Small intestine (tissue), 7 donors: Measurements from ENCODE around the gene PDZRN4. TPM values are rescaled to one million over a fixed set of nuclear protein-coding genes. Genes with fewer than 3 reads are reported as not detected.

Experiments used
- DNase-seq, 2 donors: peaks; one replicate each; pipeline versions ENCODE4 v3.0.0 to v3.0.0-alpha.2; 2013
- FAIRE-seq: peaks from 2 replicates; lab custom pipeline; 2012; peaks lifted over from hg19 to GRCh38; lab: Jason Lieb, UNC
- H3K27ac ChIP-seq, 3 donors: one replicate each; pipeline ENCODE4 v1.5.1; 2013; ENCODE audit warnings: low read length in 2 of 3, mild to moderate bottlenecking in 2 of 3, control low read depth in 1 of 3, inconsistent platforms in 1 of 3, low read depth in 1 of 3, moderate library complexity in 1 of 3
- H3K27me3 ChIP-seq, 3 donors: one replicate each; pipeline ENCODE4 v1.6.1; 2013; ENCODE audit warnings: low read length in 3 of 3, inconsistent platforms in 1 of 3; ENCODE audit not compliant: control insufficient read depth in 3 of 3, insufficient read depth in 3 of 3
- H3K36me3 ChIP-seq, 3 donors: one replicate each; pipeline ENCODE4 v1.6.1; 2013; ENCODE audit warnings: low read length in 3 of 3, inconsistent platforms in 1 of 3, low read depth in 1 of 3, mild to moderate bottlenecking in 1 of 3, moderate library complexity in 1 of 3; ENCODE audit not compliant: control insufficient read depth in 3 of 3, insufficient read depth in 2 of 3
- H3K4me1 ChIP-seq, 3 donors: one replicate each; pipeline ENCODE4 v1.6.1; 2013; ENCODE audit warnings: low read length in 2 of 3, inconsistent platforms in 1 of 3, low read depth in 1 of 3, mild to moderate bottlenecking in 1 of 3, moderate library complexity in 1 of 3; ENCODE audit not compliant: control insufficient read depth in 3 of 3, insufficient read depth in 2 of 3
- H3K4me3 ChIP-seq, 3 donors: one replicate each; pipeline ENCODE4 v1.5.1; 2013; ENCODE audit warnings: low read length in 3 of 3, control low read depth in 1 of 3, inconsistent platforms in 1 of 3, low read depth in 1 of 3, mild to moderate bottlenecking in 1 of 3, moderate library complexity in 1 of 3
- H3K9me3 ChIP-seq, 2 donors: one replicate each; pipeline ENCODE4 v1.6.1; 2013; ENCODE audit warnings: low read depth in 1 of 2, low read length in 1 of 2; ENCODE audit not compliant: control insufficient read depth in 2 of 2, insufficient read depth in 1 of 2
- WGBS, 3 donors: extraction: QIAGEN DNeasy Blood & Tissue Kit; methylation state at CpG; one replicate each; pipeline ENCODE4 v1.1.7; 2013; 5-methylcytosine and 5-hydroxymethylcytosine counted together
- polyA plus RNA-seq, 4 donors: library from polyadenylated mRNA; stranded (reverse) in 3 of 4; unstranded in 1 of 4; fragments of 200-250 nt in 3 of 4; fragments of 120-200 nt in 1 of 4; gene quantifications; one replicate each; pipeline versions ENCODE4 v1.2.1 to v1.2.3, GENCODE V29; 2013
- donor health status: healthy with polysubstance abuse.
- donor health status: control.
- donor health status: control.
- donor health status: Bipolar disorder and iron deficiency.
- donor health status: healthy.

The PDZRN4 gene
- polyA plus RNA-seq, 4 donors = 0.27 to 0.88 (median 0.27) TPM; not detected in 1

DNA sequence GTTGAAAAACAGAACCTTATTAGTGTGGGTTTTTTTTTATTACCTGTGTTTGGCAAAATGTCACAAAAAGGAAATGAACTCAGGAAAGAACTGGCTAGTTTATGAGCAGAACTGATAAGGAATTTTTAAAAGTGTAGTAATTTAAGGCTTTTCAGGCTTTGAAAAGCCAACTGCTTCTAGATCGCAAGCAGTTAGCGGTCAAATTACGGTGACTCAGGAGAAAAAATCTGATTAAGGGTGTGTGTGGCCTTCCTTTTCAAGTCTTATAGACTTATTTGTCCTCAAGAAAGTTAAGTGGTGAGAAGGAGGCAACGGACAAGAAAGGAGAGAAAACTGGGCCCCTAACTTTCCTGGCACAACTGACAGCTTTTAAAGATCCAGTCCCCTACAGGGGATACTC is 33.4 kb downstream of the PDZRN4 start:
- FAIRE-seq = no peak
- Histone ChIP-seq H3K4me1 (no peaks in the 10 kb centered on the region), H3K9me3 (no peaks in the 10 kb centered on the region), H3K27ac (no peak overlapping the region), H3K27me3 (no peaks in the 10 kb centered on the region), H3K4me3 (no peak overlapping the region), H3K36me3 (no peaks in the 10 kb centered on the region)
- 63 to 70% (median 65%) methylated on average over 4 of the region's 4 CpGs for WGBS, 3 donors
- DNase-seq = no peak

DNA sequence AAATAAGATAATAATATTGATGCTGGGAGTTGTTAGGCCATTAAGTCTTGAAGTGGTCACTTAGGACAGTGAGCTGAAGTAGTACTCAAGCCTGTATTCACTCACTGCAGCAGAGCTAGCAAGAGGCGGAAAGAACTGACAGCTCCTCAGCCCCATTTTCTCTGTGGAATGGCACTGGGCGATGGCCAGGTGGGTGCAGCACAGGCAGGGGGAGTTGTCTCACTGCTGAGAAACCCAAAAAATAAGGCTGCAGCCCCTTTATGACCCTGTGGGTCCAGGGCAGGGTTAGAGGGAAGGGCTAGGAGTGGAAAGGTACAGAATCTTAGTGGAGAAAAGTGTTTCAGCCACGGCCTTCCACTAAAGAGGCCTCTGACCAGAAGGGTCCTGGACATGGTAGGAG is 35.5 kb downstream of the PDZRN4 start:
- Histone ChIP-seq H3K4me1 (no peaks in the 10 kb centered on the region), H3K36me3 (no peaks in the 10 kb centered on the region), H3K27me3 (no peaks in the 10 kb centered on the region), H3K27ac (no peak overlapping the region), H3K9me3 (no peaks in the 10 kb centered on the region), H3K4me3 (no peak overlapping the region)
- no peak for DNase-seq
- FAIRE-seq = no peak
- 89 to 93% (median 90%) methylated on average over 3 of the region's 3 CpGs for WGBS, 3 donors

GRCh38 chr12:41224066-41224465 is 35.9 kb downstream of the PDZRN4 start:
- WGBS, 3 donors = 17 to 47% (median 20%) methylated on average over 1 of the region's 1 CpG
- FAIRE-seq = no peak
- H3K9me3 ChIP-seq = no peaks in the 10 kb centered on the region

GRCh38 chr12:41225179-41225578 is 37.1 kb downstream of the PDZRN4 start:
- WGBS, 3 donors = 75 to 78% (median 76%) methylated on average over 1 of the region's 1 CpG

More at GRCh38 chr12:41224066-41224465, 35.9 kb downstream of the PDZRN4 start:
- Histone ChIP-seq H3K4me1 (no peaks in the 10 kb centered on the region), H3K4me3 (no peak overlapping the region), H3K36me3 (no peaks in the 10 kb centered on the region), H3K27me3 (no peaks in the 10 kb centered on the region), H3K27ac (no peak overlapping the region)
- no peak for DNase-seq

DNA sequence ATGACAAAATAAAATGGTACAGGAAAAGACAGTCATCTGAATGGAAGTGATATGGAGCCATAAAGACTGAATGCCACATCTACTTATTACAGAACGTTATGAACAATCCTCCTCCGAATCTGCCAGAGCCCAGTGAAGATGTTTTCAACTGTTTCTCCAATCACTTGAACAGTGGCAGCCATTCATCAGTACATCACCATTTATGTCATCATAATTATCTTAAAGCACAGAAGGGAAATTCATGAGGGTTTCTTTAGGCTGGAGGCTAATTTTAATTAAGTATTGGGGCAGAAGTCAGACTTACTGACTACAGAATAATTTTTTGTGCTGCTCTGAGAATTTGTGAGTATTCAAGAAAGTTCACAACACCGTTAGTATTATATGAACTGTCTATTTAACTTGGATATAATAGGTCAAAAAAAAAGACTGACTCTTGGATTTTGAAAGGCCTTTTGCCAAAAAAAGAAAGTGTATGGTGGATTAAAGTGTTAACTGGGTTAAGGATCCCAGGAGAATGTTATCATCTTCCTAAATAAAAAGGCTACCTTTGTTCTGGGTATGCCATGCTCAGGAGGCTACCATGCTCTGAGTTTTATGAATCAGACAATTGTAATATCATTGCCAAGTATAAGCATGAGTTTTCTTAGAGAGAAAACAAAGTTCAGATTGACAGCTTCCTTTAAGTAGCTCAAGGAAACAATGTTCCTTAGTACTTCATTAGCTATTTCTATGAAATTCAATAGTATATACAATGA is 40.1 kb downstream of the PDZRN4 start:
- no peaks in the 10 kb centered on the region for H3K36me3 ChIP-seq
- WGBS, 3 donors = 73 to 78% (median 74%) methylated on average over 3 of the region's 3 CpGs
- no peak overlapping the region for H3K4me3 ChIP-seq
- no peaks in the 10 kb centered on the region for H3K9me3 ChIP-seq
- H3K27ac ChIP-seq = no peak overlapping the region
- H3K27me3 ChIP-seq = no peaks in the 10 kb centered on the region
- no peaks in the 10 kb centered on the region for H3K4me1 ChIP-seq
- DNase-seq (no peak), FAIRE-seq (no peak)

More at GRCh38 chr12:41225179-41225578, 37.1 kb downstream of the PDZRN4 start:
- Histone ChIP-seq H3K36me3 (no peaks in the 10 kb centered on the region), H3K27me3 (no peaks in the 10 kb centered on the region), H3K9me3 (no peaks in the 10 kb centered on the region), H3K27ac (no peak overlapping the region), H3K4me1 (no peaks in the 10 kb centered on the region), H3K4me3 (no peak overlapping the region)
- DNase-seq (no peak), FAIRE-seq (no peak)

GRCh38 chr12:41230756-41231155 is 42.6 kb downstream of the PDZRN4 start:
- Histone ChIP-seq H3K27ac (no peak overlapping the region), H3K4me3 (no peak overlapping the region), H3K36me3 (no peaks in the 10 kb centered on the region), H3K4me1 (no peaks in the 10 kb centered on the region), H3K27me3 (no peaks in the 10 kb centered on the region), H3K9me3 (no peaks in the 10 kb centered on the region)
- WGBS, 3 donors = 67 to 76% (median 73%) methylated on average over 1 of the region's 1 CpG
- DNase-seq (no peak), FAIRE-seq (no peak)

- Histone ChIP-seq H3K9me3 (no peaks in the 10 kb centered on the region), H3K27ac (no peak overlapping the region), H3K27me3 (no peaks in the 10 kb centered on the region), H3K4me3 (no peak overlapping the region), H3K4me1 (no peaks in the 10 kb centered on the region), H3K36me3 (no peaks in the 10 kb centered on the region)
- 50 to 55% (median 53%) methylated on average over 4 of the region's 4 CpGs for WGBS, 3 donors
- no peak for FAIRE-seq
- DNase-seq = no peak
These were observed 46.6 kb downstream of the PDZRN4 start for GRCh38 chr12:41234692-41235091.

- H3K36me3 ChIP-seq = no peaks in the 10 kb centered on the region
- H3K27me3 ChIP-seq = no peaks in the 10 kb centered on the region
- FAIRE-seq = no peak
- no peak for DNase-seq
- no peaks in the 10 kb centered on the region for H3K9me3 ChIP-seq
- H3K4me1 ChIP-seq = no peaks in the 10 kb centered on the region
- H3K27ac ChIP-seq = no peak overlapping the region
- no peak overlapping the region for H3K4me3 ChIP-seq
- 22 to 24% (median 23%) methylated on average over 2 of the region's 2 CpGs for WGBS, 3 donors
These were observed 54.5 kb downstream of the PDZRN4 start for GRCh38 chr12:41242603-41243002.

GRCh38 chr12:41248391-41248790 is 60.3 kb downstream of the PDZRN4 start:
- no peak overlapping the region for H3K4me3 ChIP-seq
- H3K27ac ChIP-seq = no peak overlapping the region
- WGBS, 3 donors = 76 to 95% (median 88%) methylated on average over 2 of the region's 2 CpGs
- H3K4me1 ChIP-seq = no peaks in the 10 kb centered on the region
- no peaks in the 10 kb centered on the region for H3K9me3 ChIP-seq
- H3K36me3 ChIP-seq = no peaks in the 10 kb centered on the region
- FAIRE-seq (no peak), DNase-seq (no peak)
- H3K27me3 ChIP-seq = no peaks in the 10 kb centered on the region
